Posterior vena cava (tissue), 2 donors: ENCODE data around the gene ARMC12. TPM values are rescaled to one million over a fixed set of nuclear protein-coding genes. Genes with fewer than 3 reads are reported as not detected.
"Not testable (repeated sequence)": the region's sequence is repeated elsewhere in the genome, so short reads cannot be mapped to it uniquely, and the experiment has no call there.

Experiments
- DNase-seq: peaks from one replicate; pipeline ENCODE4 v3.0.0-alpha.2; 2020; ENCODE audit warnings: low spot score
- intact Hi-C, 2 donors: fragments of 100-400 bp; cut with DNase I; formaldehyde crosslinking; loops; one replicate each; pipeline versions ENCODE4 v1.14.1 to v1.14.2; 2022 to 2023
- total RNA-seq, 2 donors: library from RNA; stranded (reverse); fragmentation: NEBNext Ultra II Directional; extraction: Animal tissue kit (Norgen Biotek cat#: 25700); gene quantifications; one replicate each; pipeline ENCODE4 v1.2.1, GENCODE V29; 2021
- donor health status: DM: yes; HTN: yes; CAD: no.
- donor health status: DM: yes; HTN: yes; CAD: no.

ARMC12 gene
- total RNA-seq, 2 donors from 2014 or later: 0.57 to 1.1 TPM

GRCh38 chr6:35730745-35731413, 6.0 kb upstream of the ARMC12 start:
- no peak for DNase-seq
- intact Hi-C loops: loop anchor here in 1 of 2 donors (5.0 kb wide), 1 partner anchor 129 kb away; no protein-coding TSS in a partner anchor

- peak; percentile 99 for DNase-seq
Measured at GRCh38 chr6:35731414-35731735, 5.5 kb upstream of the ARMC12 start.

GRCh38 chr6:35731736-35732532, 4.9 kb upstream of the ARMC12 start:
- intact Hi-C loops: loop anchor here in 1 of 2 donors (5.0 kb wide), 1 partner anchor 130 kb away; no protein-coding TSS in a partner anchor
- peak; percentile 99 for DNase-seq

More at GRCh38 chr6:35731414-35731735, 5.5 kb upstream of the ARMC12 start:
- intact Hi-C loops: loop anchor here in 1 of 2 donors (5.0 kb wide), 1 partner anchor 129 kb away; no protein-coding TSS in a partner anchor

DNA sequence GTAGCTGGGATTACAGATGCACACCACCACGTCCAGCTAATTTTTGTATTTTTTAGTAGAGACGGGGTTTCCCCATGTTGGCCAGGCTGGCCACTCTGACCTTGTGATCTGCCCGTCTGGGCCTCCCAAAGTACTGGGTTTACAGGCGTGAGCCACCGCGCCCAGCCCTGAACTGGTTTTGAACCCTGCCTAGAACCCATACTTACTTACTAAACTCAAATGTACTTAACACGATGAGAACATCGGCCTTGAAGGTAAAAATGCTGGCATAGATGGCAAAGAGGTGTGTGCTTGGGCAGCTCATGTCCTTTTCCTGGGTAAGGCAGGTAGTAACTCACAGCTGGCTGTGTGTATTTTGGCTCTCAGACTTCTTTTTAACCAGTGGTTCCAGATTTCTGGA, 3.2 kb upstream of the ARMC12 start:
- peak; percentile 79 for DNase-seq
- intact Hi-C loops: loop anchor here in 1 of 2 donors (5.0 kb wide), 1 partner anchor 131 kb away; no protein-coding TSS in a partner anchor

DNA sequence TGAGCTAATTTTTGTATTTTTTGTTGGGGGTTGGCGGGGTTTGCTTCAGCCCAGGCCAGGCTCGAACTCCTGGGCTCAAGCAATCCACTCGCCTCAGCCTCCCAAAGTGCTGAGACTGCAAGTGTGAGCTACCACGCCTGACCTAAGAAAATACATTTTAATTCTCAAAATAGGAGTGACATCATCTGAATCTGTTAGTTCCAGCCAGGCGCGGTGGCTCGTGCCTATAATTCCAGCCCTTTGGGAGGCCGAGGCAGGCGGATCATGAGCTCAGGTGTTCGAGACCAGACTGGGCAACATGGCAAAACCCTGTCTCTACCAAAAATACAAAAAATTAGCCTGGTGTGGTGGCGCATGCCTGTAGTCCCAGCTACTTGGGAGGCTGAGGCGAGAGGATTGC, 2.5 kb upstream of the ARMC12 start:
- intact Hi-C loops: loop anchor here in 1 of 2 donors (5.0 kb wide), 1 partner anchor 132 kb away; no protein-coding TSS in a partner anchor
- DNase-seq: not testable (repeated sequence)

DNA sequence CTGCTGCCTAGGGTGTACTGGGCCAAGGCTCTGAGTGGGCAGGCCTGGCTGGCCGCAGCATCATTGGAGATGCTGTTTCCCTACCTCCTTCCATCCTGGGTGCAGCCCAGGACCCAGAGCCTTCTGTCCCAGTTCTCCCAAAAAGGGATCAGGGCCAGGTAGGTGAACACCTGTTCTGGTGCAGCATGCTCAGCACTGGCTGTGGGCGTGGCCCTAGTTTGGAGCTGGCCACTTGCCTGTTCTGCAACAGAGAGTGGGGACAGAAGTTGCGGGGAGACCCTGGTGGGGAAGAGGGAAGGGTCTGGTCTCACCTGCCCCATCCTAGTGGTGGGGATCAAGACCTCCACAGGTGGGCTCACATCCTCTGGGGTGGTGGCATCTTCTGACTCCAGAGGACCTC, 1.4 kb upstream of the ARMC12 start:
- no peak for DNase-seq
- intact Hi-C loops: loop anchor here (5.0 kb wide), 2 partner anchors 48 to 213 kb away; partner anchors contain the start of gene FKBP5 (in 1 of the 2)

- intact Hi-C loops: loop anchor here (2.0 to 5.0 kb wide), 4 partner anchors 48 to 214 kb away; partner anchors contain the start of gene FKBP5 (in 2 of the 2)
- peak; percentile 90 for DNase-seq
Measured at GRCh38 chr6:35736253-35736894, 458 bp upstream of the ARMC12 start.

DNA sequence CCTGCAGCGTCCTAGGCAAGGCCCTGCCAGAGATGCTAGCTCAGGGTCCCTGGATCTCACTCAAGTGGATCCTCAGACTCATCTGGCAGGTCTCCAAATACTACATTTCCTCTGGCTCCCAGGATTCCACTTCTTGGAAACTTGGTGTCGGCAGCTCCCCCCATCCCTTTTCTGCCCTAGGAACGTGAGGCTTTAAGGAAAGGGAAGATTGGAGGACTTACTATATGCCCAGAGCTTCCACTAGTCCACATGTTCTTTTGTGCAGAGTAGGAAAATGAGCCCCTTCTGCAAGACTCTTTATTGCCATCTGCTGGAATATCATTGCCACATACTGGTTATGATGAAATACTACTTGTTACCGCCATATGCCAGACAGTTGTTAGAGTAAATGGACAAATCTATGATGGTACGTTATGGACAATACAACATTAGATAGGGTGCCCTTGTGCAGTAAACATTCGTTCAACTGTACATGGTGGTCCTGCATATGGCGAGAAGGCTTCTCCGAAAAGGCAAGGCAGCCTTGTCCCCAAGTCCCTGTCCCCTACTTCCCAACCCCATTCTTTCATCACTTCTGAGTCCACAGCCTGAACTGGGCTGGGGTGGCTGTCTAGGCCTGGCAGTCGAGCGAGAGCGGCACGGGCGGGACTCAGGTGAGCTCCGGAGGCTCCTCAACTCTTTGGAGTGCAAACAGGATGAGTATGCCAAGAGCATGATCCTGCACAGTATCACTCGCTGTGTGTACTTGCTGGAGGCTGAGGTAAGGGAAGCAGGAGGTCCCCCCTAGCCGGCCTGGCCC, 780 bp downstream of the ARMC12 start:
- no peak for DNase-seq
- intact Hi-C loops: loop anchor here (1.0 to 5.0 kb wide), 5 partner anchors 49 to 215 kb away; partner anchors contain the start of gene FKBP5 (in 2 of the 2)

DNA sequence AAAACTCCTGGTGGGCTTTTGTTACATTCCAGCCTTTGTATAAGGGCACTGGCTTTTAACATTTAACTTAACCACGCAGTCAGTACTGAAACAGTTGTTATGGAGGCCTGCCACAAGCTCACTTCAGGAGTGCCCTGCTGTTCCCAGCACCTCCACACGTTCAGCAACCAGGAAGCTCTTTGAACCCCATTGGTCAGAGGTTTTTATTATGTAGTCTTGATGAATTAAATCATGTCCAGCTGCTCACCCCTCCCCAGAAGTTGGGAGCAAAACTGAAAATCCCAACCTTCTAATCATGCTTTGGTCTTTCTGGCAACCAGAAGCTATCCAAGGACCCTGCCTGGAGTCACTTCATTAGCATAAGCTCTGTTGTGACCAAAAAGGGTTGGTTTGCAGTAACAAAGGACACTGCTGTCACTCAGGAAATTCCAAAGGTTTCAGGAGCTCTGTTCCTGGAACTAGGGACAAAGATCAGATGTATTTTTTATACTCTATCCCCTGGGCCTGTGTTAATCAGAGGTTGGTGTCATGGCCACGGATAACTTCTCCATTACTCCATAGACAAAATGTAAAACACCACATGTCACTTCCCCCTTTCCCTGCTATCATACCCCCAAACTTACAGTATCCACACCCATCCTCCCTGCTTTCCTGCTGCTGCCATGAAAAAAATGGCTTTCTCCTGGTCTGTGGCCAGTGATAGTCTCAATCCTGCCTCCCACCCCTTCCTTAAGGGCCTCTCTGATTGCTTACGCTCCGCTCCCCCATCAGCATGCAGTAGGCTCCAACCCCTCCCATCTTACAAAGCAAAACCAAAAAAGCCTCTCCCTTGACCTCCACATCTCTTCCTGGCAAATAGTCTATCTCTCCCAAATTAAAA, 3.1 kb downstream of the ARMC12 start:
- intact Hi-C loops: loop anchor here (5.0 kb wide), 2 partner anchors 53 to 218 kb away; partner anchors contain the start of gene FKBP5 (in 1 of the 2)
- DNase-seq: no peak

- intact Hi-C loops: no loop called here
- peak; percentile 69 for DNase-seq
Measured at GRCh38 chr6:35742842-35743241, 6.0 kb downstream of the ARMC12 start.

DNA sequence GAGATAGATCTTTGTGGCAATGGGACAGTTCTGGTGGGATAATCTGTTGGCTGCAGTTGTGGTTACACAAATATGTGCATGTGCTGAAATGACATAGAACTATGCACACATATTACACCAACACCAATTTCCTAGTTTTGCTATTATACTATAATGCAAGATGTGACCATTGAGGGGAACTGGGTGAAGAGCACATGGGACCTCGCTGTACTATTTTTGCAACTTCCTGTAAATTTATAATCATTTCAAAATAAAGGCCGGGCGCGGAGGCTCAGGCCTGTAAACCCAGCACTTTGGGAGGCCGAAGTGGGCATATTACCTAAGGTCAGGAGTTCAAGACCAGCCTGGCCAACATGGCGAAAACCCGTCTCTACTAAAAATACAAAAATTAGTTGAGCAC, 8.7 kb downstream of the ARMC12 start:
- peak; percentile 46 for DNase-seq
- intact Hi-C loops: no loop called here

DNA sequence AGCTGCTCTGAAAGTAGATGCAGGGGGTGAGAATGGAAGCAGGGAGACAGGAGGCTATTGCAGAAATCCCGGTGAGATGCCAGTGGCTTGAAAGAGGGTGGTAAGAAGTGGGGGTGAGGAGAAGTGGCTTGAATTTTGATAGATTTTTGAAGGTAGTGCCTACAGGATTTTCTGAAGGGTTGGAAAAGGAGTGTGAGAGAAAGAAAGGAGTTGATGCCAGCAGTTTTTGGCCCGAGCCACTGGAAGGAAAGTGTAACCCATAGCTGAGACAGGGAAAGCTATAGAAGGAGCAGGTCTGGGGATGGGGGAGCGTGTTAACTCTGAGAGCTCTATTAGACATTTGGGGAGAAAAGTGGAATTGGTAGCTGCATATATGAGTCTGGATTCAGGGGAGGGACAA, 9.7 kb downstream of the ARMC12 start:
- DNase-seq: peak; percentile 5
- intact Hi-C loops: no loop called here

GRCh38 chr6:35747877-35748276, 11.0 kb downstream of the ARMC12 start:
- no peak for DNase-seq

GRCh38 chr6:35750557-35750956, 13.7 kb downstream of the ARMC12 start:
- intact Hi-C loops: no loop called here
- no peak for DNase-seq

More at GRCh38 chr6:35747877-35748276, 11.0 kb downstream of the ARMC12 start:
- intact Hi-C loops: no loop called here

- intact Hi-C loops: no loop called here
- DNase-seq: peak; percentile 22
Measured at GRCh38 chr6:35751594-35751993, 14.8 kb downstream of the ARMC12 start.

GRCh38 chr6:35752330-35752729, 15.5 kb downstream of the ARMC12 start:
- no peak for DNase-seq
- intact Hi-C loops: no loop called here

- intact Hi-C loops: no loop called here
- DNase-seq: peak; percentile 68
Measured at GRCh38 chr6:35754452-35755277, 17.8 kb downstream of the ARMC12 start.
